ENCODE results near the gene STAT3. TPM values are rescaled to one million over a fixed set of nuclear protein-coding genes. Genes with fewer than 3 reads are reported as not detected.
A peak's percentile ranks its signal among the peaks of the same experiment; 100 is the strongest.

Gene STAT3
- total RNA-seq, 1 experiment from 2014 or later = 74.6 TPM

DNA sequence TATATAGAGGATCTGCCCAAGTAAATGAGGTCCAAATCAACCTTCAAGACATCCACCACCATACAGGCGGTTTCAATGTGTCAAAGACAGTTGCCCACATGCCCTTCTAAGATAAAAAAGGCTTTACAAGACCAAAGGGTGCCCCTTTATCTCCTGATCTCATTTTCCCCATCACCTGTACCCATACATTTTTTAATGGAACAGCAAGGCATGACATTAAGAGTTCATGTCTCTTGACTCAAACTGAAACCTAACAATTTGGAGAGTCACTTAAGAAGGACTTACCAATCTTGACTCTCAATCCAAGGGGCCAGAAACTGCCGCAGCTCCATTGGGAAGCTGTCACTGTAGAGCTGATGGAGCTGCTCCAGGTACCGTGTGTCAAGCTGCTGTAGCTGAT lies 40.1 kb downstream of the STAT3 start:
- H3K27ac ChIP-seq = peak overlapping the region; percentile 47; the same call in 1 of the 2 replicates
- H4K20me1 ChIP-seq (ENCODE audit: insufficient read depth) = no peaks in the 10 kb centered on the region; the same call in 1 of the 2 replicates
- H3K9me2 ChIP-seq (ENCODE audit: insufficient read depth) = no peaks in the 10 kb centered on the region
- no peak overlapping the region for H3K4me2 ChIP-seq
- H3K27me3 ChIP-seq (ENCODE audit: insufficient read depth, low read depth) = no peaks in the 10 kb centered on the region
- TF ChIP-seq, protein P1, sequence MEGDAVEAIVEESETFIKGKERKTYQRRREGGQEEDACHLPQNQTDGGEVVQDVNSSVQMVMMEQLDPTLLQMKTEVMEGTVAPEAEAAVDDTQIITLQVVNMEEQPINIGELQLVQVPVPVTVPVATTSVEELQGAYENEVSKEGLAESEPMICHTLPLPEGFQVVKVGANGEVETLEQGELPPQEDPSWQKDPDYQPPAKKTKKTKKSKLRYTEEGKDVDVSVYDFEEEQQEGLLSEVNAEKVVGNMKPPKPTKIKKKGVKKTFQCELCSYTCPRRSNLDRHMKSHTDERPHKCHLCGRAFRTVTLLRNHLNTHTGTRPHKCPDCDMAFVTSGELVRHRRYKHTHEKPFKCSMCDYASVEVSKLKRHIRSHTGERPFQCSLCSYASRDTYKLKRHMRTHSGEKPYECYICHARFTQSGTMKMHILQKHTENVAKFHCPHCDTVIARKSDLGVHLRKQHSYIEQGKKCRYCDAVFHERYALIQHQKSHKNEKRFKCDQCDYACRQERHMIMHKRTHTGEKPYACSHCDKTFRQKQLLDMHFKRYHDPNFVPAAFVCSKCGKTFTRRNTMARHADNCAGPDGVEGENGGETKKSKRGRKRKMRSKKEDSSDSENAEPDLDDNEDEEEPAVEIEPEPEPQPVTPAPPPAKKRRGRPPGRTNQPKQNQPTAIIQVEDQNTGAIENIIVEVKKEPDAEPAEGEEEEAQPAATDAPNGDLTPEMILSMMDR (conservative IDR thresholded peaks at IDR 0.05) = no peak
- no peak for TF ChIP-seq EZH2 (IDR thresholded peaks at IDR 0.05; ENCODE audit: low read depth)
- H3K79me2 ChIP-seq (ENCODE audit: low read depth) = peaks cover 5% of the 10 kb centered on the region; the same call in 1 of the 2 replicates
- ChIA-PET CTCF (no interaction called here), POLR2A (ENCODE audit: unreplicated experiment) (no interaction called here)
- no peak overlapping the region for H2AFZ ChIP-seq
- H3K9me3 ChIP-seq (ENCODE audit: insufficient read depth, low read depth) = no peaks in the 10 kb centered on the region
- peaks cover 19% of the 10 kb centered on the region for H3F3A ChIP-seq (ENCODE audit: insufficient read depth, low read depth)
- H3K36me3 ChIP-seq (ENCODE audit: low read depth) = peaks cover 12% of the 10 kb centered on the region; the same call in 1 of the 2 replicates
- intact Hi-C loops (cut with micrococcal nuclease; ENCODE audit: unreplicated experiment) = loop anchor here (5.0 kb wide), 1 partner anchor 39 kb away; the partner anchor contains the start of gene STAT3
- BruUV-seq (replicated peaks) = no TSS peak
- H3K4me3 ChIP-seq = no peak overlapping the region
- peaks cover 14% of the 10 kb centered on the region for H3K4me1 ChIP-seq (replicated peaks; ENCODE audit: insufficient read depth)
- no peak for DNase-seq

DNA sequence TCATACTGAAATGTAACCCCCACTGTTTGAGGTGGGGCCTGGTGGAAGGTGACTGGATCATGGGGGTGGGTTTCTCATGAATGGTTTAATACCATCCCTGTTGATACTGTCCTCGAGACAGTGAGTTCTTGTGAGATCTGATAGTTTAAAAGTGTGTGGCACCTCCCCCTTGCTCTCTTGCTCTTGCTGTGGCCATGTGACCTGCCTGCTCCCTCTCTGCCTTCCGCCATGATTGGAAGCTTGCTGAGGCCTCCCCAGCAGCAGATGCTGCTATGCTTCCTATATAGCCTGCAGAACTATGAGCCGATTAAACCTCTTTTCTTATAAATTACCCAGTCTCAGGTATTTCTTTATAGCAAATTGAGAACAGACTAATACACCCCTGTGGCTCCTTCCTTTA lies 40.6 kb downstream of the STAT3 start:
- DNase-seq = no peak
- peaks cover 19% of the 10 kb centered on the region for H3F3A ChIP-seq (ENCODE audit: insufficient read depth, low read depth)
- H3K79me2 ChIP-seq (ENCODE audit: low read depth) = peaks cover 5% of the 10 kb centered on the region; the same call in 1 of the 2 replicates
- intact Hi-C loops (cut with micrococcal nuclease; ENCODE audit: unreplicated experiment) = loop anchor here (5.0 kb wide), 1 partner anchor 40 kb away; the partner anchor contains the start of gene STAT3
- H3K4me3 ChIP-seq = no peak overlapping the region
- H3K9me2 ChIP-seq (ENCODE audit: insufficient read depth) = no peaks in the 10 kb centered on the region
- peak overlapping the region; percentile 14 for H3K4me2 ChIP-seq
- ChIA-PET CTCF (no interaction called here), POLR2A (ENCODE audit: unreplicated experiment) (no interaction called here)
- H3K27ac ChIP-seq = peak overlapping the region; percentile 47
- TF ChIP-seq EZH2 (IDR thresholded peaks at IDR 0.05; ENCODE audit: low read depth) = no peak
- TF ChIP-seq, protein P1 (conservative IDR thresholded peaks at IDR 0.05) = no peak
- no peaks in the 10 kb centered on the region for H3K9me3 ChIP-seq (ENCODE audit: insufficient read depth, low read depth)
- H3K27me3 ChIP-seq (ENCODE audit: insufficient read depth, low read depth) = no peaks in the 10 kb centered on the region
- peaks cover 14% of the 10 kb centered on the region for H3K4me1 ChIP-seq (replicated peaks; ENCODE audit: insufficient read depth)
- no peaks in the 10 kb centered on the region; the same call in 1 of the 2 replicates for H4K20me1 ChIP-seq (ENCODE audit: insufficient read depth)
- BruUV-seq (replicated peaks) = no TSS peak
- no peak overlapping the region for H2AFZ ChIP-seq
- peaks cover 12% of the 10 kb centered on the region; the same call in 1 of the 2 replicates for H3K36me3 ChIP-seq (ENCODE audit: low read depth)

DNA sequence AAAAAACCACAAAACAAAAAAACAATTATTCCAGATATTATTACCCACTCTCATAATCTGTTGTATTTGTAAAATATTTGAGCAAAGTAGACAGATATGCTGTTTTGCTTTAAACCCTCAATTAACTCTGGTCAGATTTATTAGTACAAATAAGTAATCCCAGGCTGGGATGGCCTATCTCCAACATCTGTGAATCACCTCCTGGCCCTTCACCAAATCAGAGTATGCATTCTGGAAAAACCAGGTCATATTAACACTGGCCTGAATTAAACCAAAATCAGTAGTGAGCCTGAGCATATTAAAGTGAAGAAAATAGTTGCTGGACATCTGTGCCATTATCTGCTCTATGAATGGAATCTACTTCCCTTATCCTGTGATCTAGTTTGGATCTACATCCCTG lies 41.0 kb downstream of the STAT3 start:
- Histone ChIP-seq H3K27me3 (ENCODE audit: insufficient read depth, low read depth) (no peaks in the 10 kb centered on the region), H3K9me3 (ENCODE audit: insufficient read depth, low read depth) (no peaks in the 10 kb centered on the region), H3F3A (ENCODE audit: insufficient read depth, low read depth) (peaks cover 19% of the 10 kb centered on the region), H3K9me2 (ENCODE audit: insufficient read depth) (no peaks in the 10 kb centered on the region), H3K4me3 (no peak overlapping the region), H3K27ac (peak overlapping the region; percentile 47), H3K4me1 (replicated peaks; ENCODE audit: insufficient read depth) (peaks cover 14% of the 10 kb centered on the region), H3K36me3 (ENCODE audit: low read depth) (peaks cover 12% of the 10 kb centered on the region; the same call in 1 of the 2 replicates), H3K79me2 (ENCODE audit: low read depth) (peaks cover 5% of the 10 kb centered on the region; the same call in 1 of the 2 replicates), H3K4me2 (peak overlapping the region; percentile 14), H2AFZ (no peak overlapping the region), H4K20me1 (ENCODE audit: insufficient read depth) (no peaks in the 10 kb centered on the region; the same call in 1 of the 2 replicates)
- POLR2A ChIA-PET (ENCODE audit: unreplicated experiment) = no interaction called here
- TF ChIP-seq, protein P1 (conservative IDR thresholded peaks at IDR 0.05) = no peak
- TF ChIP-seq EZH2 (IDR thresholded peaks at IDR 0.05; ENCODE audit: low read depth) = no peak
- CTCF ChIA-PET = no interaction called here
- peak; percentile 29 to 77 for DNase-seq
- no TSS peak for BruUV-seq (replicated peaks)
- intact Hi-C loops (cut with micrococcal nuclease; ENCODE audit: unreplicated experiment) = loop anchor here (5.0 kb wide), 1 partner anchor 40 kb away; the partner anchor contains the start of gene STAT3

All from PC-9 (cell line).